KMS-11 (cell line): ENCODE measurements around the gene RTN4R.

Experiments
- H2AFZ ChIP-seq: fragments of 200-600 bp; sonication (generic); 2 replicates; pipeline ENCODE4 v1.6.1; 2016; ENCODE audit warnings: antibody characterized with exemption, mixed run types, low read depth
- H3K27ac ChIP-seq: fragments of 200-600 bp; sonication (generic); 2 replicates; pipeline ENCODE4 v1.6.1; 2016; ENCODE audit warnings: mild to moderate bottlenecking, mixed run types
- H3K27me3 ChIP-seq: fragments of 200-600 bp; sonication (generic); 2 replicates; pipeline ENCODE4 v1.6.1; 2017; ENCODE audit warnings: mild to moderate bottlenecking, low read depth, mixed run types, moderate library complexity; ENCODE audit not compliant: insufficient read depth
- H3K36me3 ChIP-seq: fragments of 200-600 bp; sonication (generic); 2 replicates; pipeline ENCODE4 v1.6.1; 2017; ENCODE audit warnings: mild to moderate bottlenecking, mixed run types; ENCODE audit not compliant: insufficient read depth
- H3K4me1 ChIP-seq: fragments of 200-600 bp; sonication (generic); 2 replicates; pipeline ENCODE4 v1.6.1; 2016; ENCODE audit warnings: mild to moderate bottlenecking, low read depth, mixed run types; ENCODE audit not compliant: poor library complexity, severe bottlenecking
- H3K4me2 ChIP-seq: fragments of 200-600 bp; sonication (generic); 2 replicates; pipeline ENCODE4 v1.7.0; 2016; ENCODE audit warnings: mild to moderate bottlenecking, mixed run types
- H3K4me3 ChIP-seq: fragments of 200-600 bp; sonication (generic); IDR thresholded peaks from 2 replicates; pipeline ENCODE4 v1.6.1; 2017; ENCODE audit warnings: low read depth, low read length, mixed read lengths; ENCODE audit not compliant: insufficient read depth
- H3K79me2 ChIP-seq: fragments of 200-600 bp; sonication (generic); 2 replicates; pipeline ENCODE4 v1.6.1; 2016; ENCODE audit warnings: low read depth, mixed run types; ENCODE audit not compliant: insufficient read depth
- H3K9ac ChIP-seq: fragments of 200-600 bp; sonication (generic); 2 replicates; pipeline ENCODE4 v1.6.1; 2016; ENCODE audit warnings: mild to moderate bottlenecking, mixed run types
- H4K20me1 ChIP-seq: fragments of 200-600 bp; sonication (generic); 2 replicates; pipeline ENCODE4 v1.6.1; 2016; ENCODE audit warnings: mild to moderate bottlenecking, mixed run types; ENCODE audit not compliant: insufficient read depth
- CTCF ChIP-seq: fragments of 200-600 bp; sonication (generic); conservative IDR thresholded peaks from 2 replicates; pipeline ENCODE4 v1.6.1; 2017; ENCODE audit warnings: low read depth, mild to moderate bottlenecking, antibody characterized with exemption, low read length, moderate library complexity, mixed read lengths

RTN4R gene

GRCh38 chr22:20241579-20242392 is 26.3 kb downstream of the RTN4R start:
- H3K27ac ChIP-seq, result no peak overlapping the region
- no peak for TF ChIP-seq CTCF
- no peak overlapping the region for H3K9ac ChIP-seq
- H3K4me3 ChIP-seq, result no peak overlapping the region
- H3K4me2 ChIP-seq, result no peak overlapping the region
- H3K79me2 ChIP-seq, result no peaks in the 10 kb centered on the region
- H3K27me3 ChIP-seq, result peaks cover 44% of the 10 kb centered on the region
- H3K36me3 ChIP-seq, result no peaks in the 10 kb centered on the region
- no peaks in the 10 kb centered on the region for H3K4me1 ChIP-seq
- no peaks in the 10 kb centered on the region for H4K20me1 ChIP-seq
- no peak overlapping the region for H2AFZ ChIP-seq

GRCh38 chr22:20240900-20241299 is 27.2 kb downstream of the RTN4R start:
- no peak overlapping the region for H3K9ac ChIP-seq
- no peak overlapping the region for H3K27ac ChIP-seq

GRCh38 chr22:20240447-20240764 is 27.7 kb downstream of the RTN4R start:
- peaks cover 45% of the 10 kb centered on the region for H3K27me3 ChIP-seq
- no peaks in the 10 kb centered on the region for H3K36me3 ChIP-seq
- H3K4me3 ChIP-seq, result no peak overlapping the region
- H3K4me1 ChIP-seq, result no peaks in the 10 kb centered on the region
- no peaks in the 10 kb centered on the region for H3K79me2 ChIP-seq
- H3K9ac ChIP-seq, result no peak overlapping the region
- no peak overlapping the region for H2AFZ ChIP-seq
- no peak overlapping the region for H3K4me2 ChIP-seq
- TF ChIP-seq CTCF, result no peak
- no peaks in the 10 kb centered on the region for H4K20me1 ChIP-seq
- H3K27ac ChIP-seq, result no peak overlapping the region

More at GRCh38 chr22:20240900-20241299, 27.2 kb downstream of the RTN4R start:
- Histone ChIP-seq H3K4me3 (no peak overlapping the region), H4K20me1 (no peaks in the 10 kb centered on the region), H3K4me1 (no peaks in the 10 kb centered on the region), H3K36me3 (no peaks in the 10 kb centered on the region), H3K79me2 (no peaks in the 10 kb centered on the region), H3K4me2 (no peak overlapping the region), H3K27me3 (peaks cover 45% of the 10 kb centered on the region), H2AFZ (no peak overlapping the region)
- no peak for TF ChIP-seq CTCF

- Histone ChIP-seq H3K27ac (no peak overlapping the region), H4K20me1 (no peaks in the 10 kb centered on the region), H3K4me1 (no peaks in the 10 kb centered on the region), H3K4me2 (no peak overlapping the region), H3K36me3 (no peaks in the 10 kb centered on the region), H3K79me2 (no peaks in the 10 kb centered on the region), H3K27me3 (peaks cover 45% of the 10 kb centered on the region), H3K9ac (no peak overlapping the region), H2AFZ (no peak overlapping the region), H3K4me3 (no peak overlapping the region)
- TF ChIP-seq CTCF, result no peak
Measured at GRCh38 chr22:20239676-20240446, 28.3 kb downstream of the RTN4R start.
